Measurements from ENCODE around the gene CAMK2A. TPM values are rescaled to one million over a fixed set of nuclear protein-coding genes. Genes with fewer than 3 reads are reported as not detected.

CAMK2A gene
- total and polyA plus RNA-seq, 4 donors, result under 0.01 TPM; not detected in 3

DNA sequence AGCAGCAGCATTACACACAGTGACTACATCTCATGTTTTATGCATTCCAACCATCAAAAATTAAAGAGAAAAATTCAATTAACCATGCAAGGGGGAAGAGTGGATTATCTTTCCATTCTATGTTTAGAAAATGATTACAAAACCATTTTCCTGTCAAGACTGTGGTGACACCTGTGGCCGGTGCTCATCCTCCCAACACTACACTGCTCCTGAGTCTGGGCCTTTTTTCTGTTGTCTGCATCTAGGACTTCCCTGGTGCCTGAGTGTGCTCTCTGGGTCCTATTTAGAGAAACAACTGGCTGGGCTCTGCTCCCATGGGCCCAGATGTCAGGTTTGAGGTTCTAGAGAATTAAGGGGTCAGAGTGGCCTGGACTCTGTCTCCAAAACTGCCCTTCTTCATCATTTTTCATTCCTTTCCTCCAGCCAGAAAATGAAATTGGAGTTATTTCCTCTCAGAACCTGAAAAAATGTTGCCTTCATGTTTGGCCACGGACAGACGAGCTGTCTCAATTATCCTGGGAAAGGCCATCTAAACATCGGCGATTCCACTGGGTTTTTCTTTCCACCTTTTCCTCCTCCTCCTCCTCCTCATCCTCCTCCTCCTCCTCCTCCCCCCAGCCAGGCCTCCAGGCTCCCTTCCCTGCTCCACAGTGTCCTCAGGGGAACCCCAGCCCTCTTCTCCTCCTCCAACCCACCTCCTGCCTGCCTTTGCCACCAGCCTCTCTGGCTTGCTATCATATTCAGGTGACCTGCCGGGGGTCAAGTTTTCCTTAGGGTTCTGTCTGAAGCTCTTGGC is 24.5 kb upstream of the CAMK2A start:
- Histone ChIP-seq H3K9me3 (ENCODE audit: control insufficient read depth in 4 of 4, low read length in 3 of 4) (no peaks in the 10 kb centered on the region), H3K4me1 (ENCODE audit: control insufficient read depth in 4 of 4, insufficient read depth in 4 of 4, low read length in 3 of 4) (no peaks in the 10 kb centered on the region), H3K36me3 (ENCODE audit: control insufficient read depth in 4 of 4, insufficient read depth in 3 of 4, low read depth in 1 of 4, low read length in 3 of 4) (no peaks in the 10 kb centered on the region), H3K9ac (ENCODE audit: low read depth in 1 of 2, low read length in 2 of 2) (no peak overlapping the region), H3K4me3 (ENCODE audit: low read depth in 1 of 3, low read length in 3 of 3) (no peak overlapping the region), H3K27me3 (ENCODE audit: control insufficient read depth in 4 of 4, insufficient read depth in 4 of 4, low read length in 3 of 4) (no peaks in the 10 kb centered on the region), H3K27ac (ENCODE audit: low read depth in 1 of 2, low read length in 2 of 2) (no peak overlapping the region)
- DNase-seq (ENCODE audit: low spot score), result no peak
- no peak for TF ChIP-seq RAD21 (IDR thresholded peaks at IDR 0.05)
- TF ChIP-seq EGR1 (IDR thresholded peaks at IDR 0.05; ENCODE audit: low read depth in 2 of 2), result no peak
- TF ChIP-seq, protein P1, sequence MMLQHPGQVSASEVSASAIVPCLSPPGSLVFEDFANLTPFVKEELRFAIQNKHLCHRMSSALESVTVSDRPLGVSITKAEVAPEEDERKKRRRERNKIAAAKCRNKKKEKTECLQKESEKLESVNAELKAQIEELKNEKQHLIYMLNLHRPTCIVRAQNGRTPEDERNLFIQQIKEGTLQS (IDR thresholded peaks at IDR 0.05), result no peak
- TF ChIP-seq, protein P2, sequence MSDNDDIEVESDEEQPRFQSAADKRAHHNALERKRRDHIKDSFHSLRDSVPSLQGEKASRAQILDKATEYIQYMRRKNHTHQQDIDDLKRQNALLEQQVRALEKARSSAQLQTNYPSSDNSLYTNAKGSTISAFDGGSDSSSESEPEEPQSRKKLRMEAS (IDR thresholded peaks at IDR 0.05), result no peak
- WGBS, result 72% methylated on average over 6 of the region's 6 CpGs

DNA sequence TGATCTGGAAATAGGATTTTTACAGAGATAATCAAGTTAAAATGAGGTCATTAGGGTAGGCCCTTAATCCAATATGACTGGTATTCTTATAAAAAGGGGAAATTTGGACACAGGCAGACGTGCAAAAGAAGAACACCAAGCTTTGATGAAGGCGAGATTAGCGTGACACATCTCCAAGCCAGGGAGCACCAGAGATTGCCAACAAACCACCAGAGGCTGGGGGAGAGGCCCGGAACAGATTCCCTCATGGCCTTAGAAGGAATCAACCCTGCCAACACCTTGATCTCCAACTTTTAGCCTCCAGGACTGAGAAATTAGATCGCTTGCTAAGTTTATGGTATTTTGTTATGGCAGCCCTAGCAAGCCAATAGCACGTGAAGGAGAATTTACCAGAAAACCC is 23.9 kb upstream of the CAMK2A start:
- TF ChIP-seq EGR1 (IDR thresholded peaks at IDR 0.05; ENCODE audit: low read depth in 2 of 2) (no peak), JUND (IDR thresholded peaks at IDR 0.05) (no peak), RXRA (IDR thresholded peaks at IDR 0.05) (no peak), FOXA2 (IDR thresholded peaks at IDR 0.05) (no peak), HNF4A (conservative IDR thresholded peaks at IDR 0.05) (no peak), GABPA (IDR thresholded peaks at IDR 0.05 in 1 of 2, conservative IDR thresholded peaks at IDR 0.05 in 1 of 2) (no peak), RAD21 (IDR thresholded peaks at IDR 0.05) (no peak), FOXA1 (IDR thresholded peaks at IDR 0.05) (no peak), HNF4G (IDR thresholded peaks at IDR 0.05) (no peak), SP1 (IDR thresholded peaks at IDR 0.05) (no peak), NR2F2 (IDR thresholded peaks at IDR 0.05) (no peak)
- TF ChIP-seq, protein P3, sequence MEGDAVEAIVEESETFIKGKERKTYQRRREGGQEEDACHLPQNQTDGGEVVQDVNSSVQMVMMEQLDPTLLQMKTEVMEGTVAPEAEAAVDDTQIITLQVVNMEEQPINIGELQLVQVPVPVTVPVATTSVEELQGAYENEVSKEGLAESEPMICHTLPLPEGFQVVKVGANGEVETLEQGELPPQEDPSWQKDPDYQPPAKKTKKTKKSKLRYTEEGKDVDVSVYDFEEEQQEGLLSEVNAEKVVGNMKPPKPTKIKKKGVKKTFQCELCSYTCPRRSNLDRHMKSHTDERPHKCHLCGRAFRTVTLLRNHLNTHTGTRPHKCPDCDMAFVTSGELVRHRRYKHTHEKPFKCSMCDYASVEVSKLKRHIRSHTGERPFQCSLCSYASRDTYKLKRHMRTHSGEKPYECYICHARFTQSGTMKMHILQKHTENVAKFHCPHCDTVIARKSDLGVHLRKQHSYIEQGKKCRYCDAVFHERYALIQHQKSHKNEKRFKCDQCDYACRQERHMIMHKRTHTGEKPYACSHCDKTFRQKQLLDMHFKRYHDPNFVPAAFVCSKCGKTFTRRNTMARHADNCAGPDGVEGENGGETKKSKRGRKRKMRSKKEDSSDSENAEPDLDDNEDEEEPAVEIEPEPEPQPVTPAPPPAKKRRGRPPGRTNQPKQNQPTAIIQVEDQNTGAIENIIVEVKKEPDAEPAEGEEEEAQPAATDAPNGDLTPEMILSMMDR (IDR thresholded peaks at IDR 0.05; ENCODE audit: low read depth, low read length, missing input control), result no peak
- TF ChIP-seq, protein P4, sequence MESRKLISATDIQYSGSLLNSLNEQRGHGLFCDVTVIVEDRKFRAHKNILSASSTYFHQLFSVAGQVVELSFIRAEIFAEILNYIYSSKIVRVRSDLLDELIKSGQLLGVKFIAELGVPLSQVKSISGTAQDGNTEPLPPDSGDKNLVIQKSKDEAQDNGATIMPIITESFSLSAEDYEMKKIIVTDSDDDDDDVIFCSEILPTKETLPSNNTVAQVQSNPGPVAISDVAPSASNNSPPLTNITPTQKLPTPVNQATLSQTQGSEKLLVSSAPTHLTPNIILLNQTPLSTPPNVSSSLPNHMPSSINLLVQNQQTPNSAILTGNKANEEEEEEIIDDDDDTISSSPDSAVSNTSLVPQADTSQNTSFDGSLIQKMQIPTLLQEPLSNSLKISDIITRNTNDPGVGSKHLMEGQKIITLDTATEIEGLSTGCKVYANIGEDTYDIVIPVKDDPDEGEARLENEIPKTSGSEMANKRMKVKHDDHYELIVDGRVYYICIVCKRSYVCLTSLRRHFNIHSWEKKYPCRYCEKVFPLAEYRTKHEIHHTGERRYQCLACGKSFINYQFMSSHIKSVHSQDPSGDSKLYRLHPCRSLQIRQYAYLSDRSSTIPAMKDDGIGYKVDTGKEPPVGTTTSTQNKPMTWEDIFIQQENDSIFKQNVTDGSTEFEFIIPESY (IDR thresholded peaks at IDR 0.05), result no peak
- TF ChIP-seq, protein P1 (IDR thresholded peaks at IDR 0.05), result no peak
- H3K4me3 ChIP-seq (ENCODE audit: low read depth in 1 of 3, low read length in 3 of 3), result no peak overlapping the region
- H3K9me3 ChIP-seq (ENCODE audit: control insufficient read depth in 4 of 4, low read length in 3 of 4), result no peaks in the 10 kb centered on the region
- H3K27ac ChIP-seq (ENCODE audit: low read depth in 1 of 2, low read length in 2 of 2), result no peak overlapping the region
- H3K9ac ChIP-seq (ENCODE audit: low read depth in 1 of 2, low read length in 2 of 2), result no peak overlapping the region
- WGBS, result 91% methylated on average over 6 of the region's 6 CpGs
- H3K27me3 ChIP-seq (ENCODE audit: control insufficient read depth in 4 of 4, insufficient read depth in 4 of 4, low read length in 3 of 4), result no peaks in the 10 kb centered on the region
- H3K4me1 ChIP-seq (ENCODE audit: control insufficient read depth in 4 of 4, insufficient read depth in 4 of 4, low read length in 3 of 4), result no peaks in the 10 kb centered on the region
- no peak for DNase-seq (ENCODE audit: low spot score)
- H3K36me3 ChIP-seq (ENCODE audit: control insufficient read depth in 4 of 4, insufficient read depth in 3 of 4, low read depth in 1 of 4, low read length in 3 of 4), result no peaks in the 10 kb centered on the region
